KMS-11 (cell line): ENCODE data around the gene DRC3.

ENCODE experiments used
- H2AFZ ChIP-seq: fragments of 200-600 bp; sonication (generic); 2 replicates; pipeline ENCODE4 v1.6.1; 2016; ENCODE audit warnings: antibody characterized with exemption, mixed run types, low read depth
- H3K27ac ChIP-seq: fragments of 200-600 bp; sonication (generic); 2 replicates; pipeline ENCODE4 v1.6.1; 2016; ENCODE audit warnings: mild to moderate bottlenecking, mixed run types
- H3K27me3 ChIP-seq: fragments of 200-600 bp; sonication (generic); 2 replicates; pipeline ENCODE4 v1.6.1; 2017; ENCODE audit warnings: mild to moderate bottlenecking, low read depth, mixed run types, moderate library complexity; ENCODE audit not compliant: insufficient read depth
- H3K36me3 ChIP-seq: fragments of 200-600 bp; sonication (generic); 2 replicates; pipeline ENCODE4 v1.6.1; 2017; ENCODE audit warnings: mild to moderate bottlenecking, mixed run types; ENCODE audit not compliant: insufficient read depth
- H3K4me1 ChIP-seq: fragments of 200-600 bp; sonication (generic); 2 replicates; pipeline ENCODE4 v1.6.1; 2016; ENCODE audit warnings: mild to moderate bottlenecking, low read depth, mixed run types; ENCODE audit not compliant: poor library complexity, severe bottlenecking
- H3K4me2 ChIP-seq: fragments of 200-600 bp; sonication (generic); 2 replicates; pipeline ENCODE4 v1.7.0; 2016; ENCODE audit warnings: mild to moderate bottlenecking, mixed run types
- H3K4me3 ChIP-seq: fragments of 200-600 bp; sonication (generic); IDR thresholded peaks from 2 replicates; pipeline ENCODE4 v1.6.1; 2017; ENCODE audit warnings: low read depth, low read length, mixed read lengths; ENCODE audit not compliant: insufficient read depth
- H3K79me2 ChIP-seq: fragments of 200-600 bp; sonication (generic); 2 replicates; pipeline ENCODE4 v1.6.1; 2016; ENCODE audit warnings: low read depth, mixed run types; ENCODE audit not compliant: insufficient read depth
- H3K9ac ChIP-seq: fragments of 200-600 bp; sonication (generic); 2 replicates; pipeline ENCODE4 v1.6.1; 2016; ENCODE audit warnings: mild to moderate bottlenecking, mixed run types
- H4K20me1 ChIP-seq: fragments of 200-600 bp; sonication (generic); 2 replicates; pipeline ENCODE4 v1.6.1; 2016; ENCODE audit warnings: mild to moderate bottlenecking, mixed run types; ENCODE audit not compliant: insufficient read depth
- CTCF ChIP-seq: fragments of 200-600 bp; sonication (generic); conservative IDR thresholded peaks from 2 replicates; pipeline ENCODE4 v1.6.1; 2017; ENCODE audit warnings: low read depth, mild to moderate bottlenecking, antibody characterized with exemption, low read length, moderate library complexity, mixed read lengths

Gene DRC3

GRCh38 chr17:18006495-18007239 lies 34.0 kb downstream of the DRC3 start:
- no peaks in the 10 kb centered on the region for H3K79me2 ChIP-seq
- no peak overlapping the region for H3K27ac ChIP-seq
- H3K27me3 ChIP-seq, result no peaks in the 10 kb centered on the region
- H3K9ac ChIP-seq, result no peak overlapping the region
- H4K20me1 ChIP-seq, result no peaks in the 10 kb centered on the region
- no peak overlapping the region for H2AFZ ChIP-seq
- H3K4me2 ChIP-seq, result no peak overlapping the region
- TF ChIP-seq CTCF, result no peak
- H3K4me3 ChIP-seq, result no peak overlapping the region
- H3K36me3 ChIP-seq, result no peaks in the 10 kb centered on the region
- H3K4me1 ChIP-seq, result no peaks in the 10 kb centered on the region

- no peak overlapping the region for H3K4me2 ChIP-seq
- H3K4me3 ChIP-seq, result no peak overlapping the region
- H3K27ac ChIP-seq, result no peak overlapping the region
- no peaks in the 10 kb centered on the region for H3K27me3 ChIP-seq
- no peaks in the 10 kb centered on the region for H3K79me2 ChIP-seq
- H4K20me1 ChIP-seq, result no peaks in the 10 kb centered on the region
- H3K36me3 ChIP-seq, result no peaks in the 10 kb centered on the region
- no peaks in the 10 kb centered on the region for H3K4me1 ChIP-seq
- no peak overlapping the region for H2AFZ ChIP-seq
- TF ChIP-seq CTCF, result no peak
- no peak overlapping the region for H3K9ac ChIP-seq
Measured at GRCh38 chr17:18008496-18009268, 36.0 kb downstream of the DRC3 start.

- H3K79me2 ChIP-seq, result no peaks in the 10 kb centered on the region
- H3K9ac ChIP-seq, result no peak overlapping the region
- H3K4me3 ChIP-seq, result no peak overlapping the region
- H3K27ac ChIP-seq, result no peak overlapping the region
- no peak overlapping the region for H3K4me2 ChIP-seq
- no peaks in the 10 kb centered on the region for H3K4me1 ChIP-seq
- H2AFZ ChIP-seq, result no peak overlapping the region
- no peaks in the 10 kb centered on the region for H3K36me3 ChIP-seq
- H3K27me3 ChIP-seq, result no peaks in the 10 kb centered on the region
- no peaks in the 10 kb centered on the region for H4K20me1 ChIP-seq
- TF ChIP-seq CTCF, result no peak
Measured at GRCh38 chr17:18009609-18010420, 37.2 kb downstream of the DRC3 start.

GRCh38 chr17:18011286-18011685 lies 38.6 kb downstream of the DRC3 start:
- TF ChIP-seq CTCF, result no peak
- Histone ChIP-seq H2AFZ (no peak overlapping the region), H3K27ac (no peak overlapping the region), H3K36me3 (no peaks in the 10 kb centered on the region), H3K9ac (no peak overlapping the region), H3K27me3 (no peaks in the 10 kb centered on the region), H4K20me1 (no peaks in the 10 kb centered on the region), H3K4me3 (no peak overlapping the region), H3K4me1 (no peaks in the 10 kb centered on the region), H3K79me2 (no peaks in the 10 kb centered on the region), H3K4me2 (no peak overlapping the region)
